ENCODE results near the gene GTF2F1. TPM values are rescaled to one million over a fixed set of nuclear protein-coding genes. Genes with fewer than 3 reads are reported as not detected.

GTF2F1 gene
- total RNA-seq, 1 donor from 2014 or later, result 42.2 TPM

- DNase-seq (ENCODE audit: low read depth), result no peak
- TF ChIP-seq CTCF (conservative IDR thresholded peaks at IDR 0.05; ENCODE audit: low read depth, low read length), result no peak
These were observed 11.8 kb downstream of the GTF2F1 start for GRCh38 chr19:6381030-6381750.

GRCh38 chr19:6379744-6380143 is 13.2 kb downstream of the GTF2F1 start:
- TF ChIP-seq CTCF (conservative IDR thresholded peaks at IDR 0.05; ENCODE audit: low read depth, low read length), result no peak
- no peak for DNase-seq (ENCODE audit: low read depth)
- H3K4me3 ChIP-seq (ENCODE audit: low read depth, low read length), result no peak overlapping the region

More at GRCh38 chr19:6381030-6381750, 11.8 kb downstream of the GTF2F1 start:
- H3K4me3 ChIP-seq (ENCODE audit: low read depth, low read length), result no peak overlapping the region

- no peak for DNase-seq (ENCODE audit: low read depth)
- no peak for TF ChIP-seq CTCF (conservative IDR thresholded peaks at IDR 0.05; ENCODE audit: low read depth, low read length)
- H3K4me3 ChIP-seq (ENCODE audit: low read depth, low read length), result no peak overlapping the region
These were observed 14.5 kb downstream of the GTF2F1 start for GRCh38 chr19:6378486-6378885.

GRCh38 chr19:6378041-6378440 is 14.9 kb downstream of the GTF2F1 start:
- peak; percentile 43 for DNase-seq (ENCODE audit: low read depth)

GRCh38 chr19:6376512-6377190 is 16.3 kb downstream of the GTF2F1 start:
- TF ChIP-seq CTCF (conservative IDR thresholded peaks at IDR 0.05; ENCODE audit: low read depth, low read length), result no peak
- H3K4me3 ChIP-seq (ENCODE audit: low read depth, low read length), result no peak overlapping the region
- DNase-seq (ENCODE audit: low read depth), result no peak

More at GRCh38 chr19:6378041-6378440, 14.9 kb downstream of the GTF2F1 start:
- H3K4me3 ChIP-seq (ENCODE audit: low read depth, low read length), result no peak overlapping the region
- TF ChIP-seq CTCF (conservative IDR thresholded peaks at IDR 0.05; ENCODE audit: low read depth, low read length), result no peak

GRCh38 chr19:6375411-6376010 is 17.5 kb downstream of the GTF2F1 start, which contains the start of gene PSPN:
Gene PSPN (minus strand): TSS chr19:6375933. CDS start chr19:6375849, 84 bp downstream.
- no peak within 1 kb of the TSS for H3K4me3 ChIP-seq (ENCODE audit: low read depth, low read length)
- no peak for TF ChIP-seq CTCF (conservative IDR thresholded peaks at IDR 0.05; ENCODE audit: low read depth, low read length)
- no peak for DNase-seq (ENCODE audit: low read depth)

All from epithelial cell of proximal tubule (primary cell).